Endometrial microvascular endothelial cells (primary cell): ENCODE results near the gene ADPGK. TPM values are rescaled to one million over a fixed set of nuclear protein-coding genes. Genes with fewer than 3 reads are reported as not detected.
"Not testable (repeated sequence)": the region's sequence is repeated elsewhere in the genome, so short reads cannot be mapped to it uniquely, and the experiment has no call there.

Experiments
- in situ Hi-C: cut with HindIII; loops from 2 replicates; pipeline ENCODE4 v1.10.0; 2017; ENCODE audit warnings: low sequenced_read_pairs, low pct_unique_long_range_greater_than_20kb; ENCODE audit errors: inconsistent ontology term
- total RNA-seq: library from RNA; depleted of rRNA; stranded (reverse); fragments of >200 nt; gene quantifications from one replicate; pipeline ENCODE4 v1.2.3, GENCODE V29; 2015; ENCODE audit errors: inconsistent ontology term

Gene ADPGK
- 63.9 TPM for total RNA-seq

DNA sequence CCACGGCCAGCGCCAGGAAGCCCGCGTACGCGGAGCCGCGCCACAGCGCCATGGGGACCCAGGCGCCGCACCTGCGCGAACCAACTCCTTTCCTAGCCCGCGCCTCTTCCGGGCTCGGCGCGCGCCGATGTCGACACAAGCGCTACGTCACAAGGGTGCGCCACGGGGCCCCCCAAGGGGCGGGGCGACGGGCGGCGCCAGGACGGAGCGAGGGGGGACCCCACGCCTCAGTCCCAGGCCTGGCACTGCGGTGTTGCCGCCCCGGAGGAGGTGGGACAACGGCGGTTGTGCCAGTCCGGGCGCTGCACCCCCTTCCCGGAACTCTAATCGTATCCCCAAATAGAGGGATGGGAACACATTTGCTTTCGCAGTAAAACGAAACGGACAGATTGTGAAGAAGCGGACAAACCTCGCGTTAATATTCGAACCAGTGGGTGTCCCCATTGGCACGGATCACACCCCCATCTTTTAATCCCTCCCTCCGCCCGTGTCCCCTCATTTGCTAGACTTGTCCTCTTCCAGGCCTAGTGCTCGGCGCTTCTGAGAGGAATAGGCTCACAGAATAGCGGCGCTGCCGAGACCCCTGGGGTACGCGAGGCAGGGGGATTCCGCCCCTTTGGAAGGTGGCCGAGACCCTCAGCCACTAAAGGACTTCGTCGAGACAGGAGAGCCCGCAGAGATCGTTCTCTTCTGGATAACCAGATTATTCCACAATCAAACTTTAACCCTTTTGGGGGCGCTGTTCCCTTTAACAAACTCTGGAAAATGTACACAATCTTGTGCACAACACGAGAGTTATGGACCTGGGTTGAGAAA is at the start of gene ADPGK:
Gene ADPGK, minus strand, starts transcription at position 119 of the 816 bp plus-strand sequence. Its CDS starts 67 bp downstream, at position 52.
- in situ Hi-C loops, result no loop called here

GRCh38 chr15:72827226-72827625 is 43.7 kb upstream of the ADPGK start:
- in situ Hi-C loops, result no loop called here

- in situ Hi-C loops, result no loop called here
These were observed 43.1 kb upstream of the ADPGK start for GRCh38 chr15:72826611-72827010.

DNA sequence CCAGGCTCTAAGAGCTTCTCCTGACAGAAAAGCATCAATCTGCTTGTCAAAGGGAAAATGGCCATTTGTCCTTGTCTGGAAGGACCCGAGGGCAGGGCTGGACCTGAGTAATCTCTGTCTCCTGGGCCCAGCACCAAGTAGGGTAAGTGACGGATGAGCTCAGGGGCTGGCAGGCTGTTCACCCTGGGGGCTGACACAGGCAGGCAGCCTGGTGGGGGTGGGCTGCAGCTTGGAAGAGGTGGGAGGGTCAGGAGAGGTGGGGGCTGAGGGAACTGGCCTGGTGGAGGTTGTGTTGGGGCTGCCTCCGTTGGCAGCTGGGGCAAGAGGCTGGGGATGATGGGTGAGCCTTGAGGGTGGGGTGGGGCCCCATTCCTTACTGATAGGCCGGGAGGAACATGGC is 42.3 kb upstream of the ADPGK start:
- in situ Hi-C loops, result no loop called here

GRCh38 chr15:72824781-72825180 is 41.2 kb upstream of the ADPGK start:
- in situ Hi-C loops, result no loop called here

DNA sequence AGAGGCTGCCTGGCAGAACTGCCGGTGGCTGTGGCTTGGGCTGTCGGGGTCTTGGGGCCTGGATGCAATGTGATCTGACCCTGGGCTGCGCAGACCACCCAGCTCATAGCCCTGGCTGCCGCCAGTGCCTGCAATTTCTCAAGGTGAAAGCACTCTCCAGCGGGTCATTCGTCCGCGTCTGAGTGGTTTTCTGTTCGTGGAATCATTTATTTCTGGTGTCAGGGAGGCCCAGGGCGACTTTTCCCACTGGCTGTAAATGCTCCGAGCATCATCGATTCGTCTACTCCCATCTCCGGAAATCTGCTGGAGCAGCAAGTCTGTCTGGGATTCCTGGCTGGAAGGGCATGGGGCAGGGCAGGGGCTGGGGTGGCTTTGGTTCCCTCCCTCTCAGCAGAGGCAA is 40.6 kb upstream of the ADPGK start:
- in situ Hi-C loops, result no loop called here

DNA sequence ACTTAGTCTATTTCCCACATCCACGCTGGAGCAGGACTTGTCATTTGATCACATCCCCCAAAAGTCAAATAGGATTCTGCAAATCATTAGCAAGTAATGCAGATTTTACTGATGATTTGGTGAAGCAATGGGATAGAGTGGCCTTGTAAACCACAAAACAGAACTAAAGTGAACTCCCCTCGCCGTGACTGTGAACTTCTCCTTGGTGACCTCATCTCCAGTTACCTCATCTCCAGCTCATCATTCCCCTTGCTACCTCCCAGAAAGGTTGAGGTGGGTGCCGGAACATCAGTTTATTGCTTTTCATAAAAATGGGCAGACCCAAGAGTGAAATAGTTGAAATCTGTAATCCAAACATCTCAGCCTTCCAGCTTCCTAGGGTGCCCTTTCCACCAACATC is 36.7 kb upstream of the ADPGK start:
- in situ Hi-C loops, result no loop called here

GRCh38 chr15:72818632-72819031 is 35.1 kb upstream of the ADPGK start:
- in situ Hi-C loops, result no loop called here

GRCh38 chr15:72813345-72814004 is 29.9 kb upstream of the ADPGK start:
- in situ Hi-C loops, result no loop called here

- in situ Hi-C loops, result no loop called here
These were observed 25.8 kb upstream of the ADPGK start for GRCh38 chr15:72809329-72809728.

DNA sequence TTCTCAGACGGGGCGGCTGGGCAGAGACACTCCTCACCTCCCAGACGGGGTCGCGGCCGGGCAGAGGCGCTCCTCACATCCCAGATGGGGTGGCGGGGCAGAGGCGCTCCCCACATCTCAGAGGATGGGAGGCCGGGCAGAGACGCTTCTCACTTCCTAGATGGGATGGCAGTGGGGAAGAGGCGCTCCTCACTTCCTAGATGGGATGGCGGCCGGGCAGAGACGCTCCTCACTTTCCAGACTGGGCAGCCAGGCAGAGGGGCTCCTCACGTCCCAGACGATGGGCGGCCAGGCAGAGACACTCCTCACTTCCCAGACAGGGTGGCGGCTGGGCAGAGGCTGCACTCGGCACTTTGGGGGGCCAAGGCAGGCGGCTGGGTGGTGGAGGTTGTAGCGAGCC is 23.8 kb upstream of the ADPGK start:
- in situ Hi-C loops, result not testable (repeated sequence)

- in situ Hi-C loops, result no loop called here
These were observed 19.4 kb upstream of the ADPGK start for GRCh38 chr15:72803006-72803405.

DNA sequence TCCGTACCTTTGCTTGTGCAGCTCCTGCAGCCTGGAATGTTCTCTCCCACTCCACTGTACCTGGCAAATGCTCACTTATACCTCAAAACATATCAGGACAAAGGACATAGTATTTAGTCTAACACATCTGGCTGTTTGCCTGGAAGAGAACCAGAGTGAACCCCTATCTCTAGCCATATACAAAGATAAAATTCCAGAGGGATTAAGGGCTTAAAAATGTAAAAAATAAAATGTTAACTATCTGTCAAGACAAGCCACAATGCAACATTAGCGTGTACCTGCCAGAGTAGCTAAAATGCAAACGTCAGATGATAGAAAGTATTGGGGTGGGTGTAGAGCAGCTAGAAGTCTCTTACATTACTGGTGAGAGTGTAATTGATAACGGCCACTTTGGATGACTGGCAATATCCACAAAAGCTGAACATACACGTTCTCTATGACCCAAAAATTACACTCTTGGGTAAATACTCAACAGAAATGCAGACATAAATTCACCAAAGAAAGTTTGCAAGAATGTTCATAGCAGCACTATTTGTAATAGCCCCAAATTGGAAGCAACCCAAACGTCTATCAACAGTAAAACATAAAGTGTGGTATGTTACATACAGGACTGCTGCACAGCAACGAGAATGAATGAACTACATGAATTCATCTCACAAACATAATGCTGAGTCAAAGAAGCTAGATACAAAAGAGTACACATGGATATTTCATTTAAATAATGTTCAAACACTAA is 18.2 kb upstream of the ADPGK start:
- in situ Hi-C loops, result no loop called here

GRCh38 chr15:72800833-72801481 is 17.4 kb upstream of the ADPGK start:
- in situ Hi-C loops, result no loop called here

DNA sequence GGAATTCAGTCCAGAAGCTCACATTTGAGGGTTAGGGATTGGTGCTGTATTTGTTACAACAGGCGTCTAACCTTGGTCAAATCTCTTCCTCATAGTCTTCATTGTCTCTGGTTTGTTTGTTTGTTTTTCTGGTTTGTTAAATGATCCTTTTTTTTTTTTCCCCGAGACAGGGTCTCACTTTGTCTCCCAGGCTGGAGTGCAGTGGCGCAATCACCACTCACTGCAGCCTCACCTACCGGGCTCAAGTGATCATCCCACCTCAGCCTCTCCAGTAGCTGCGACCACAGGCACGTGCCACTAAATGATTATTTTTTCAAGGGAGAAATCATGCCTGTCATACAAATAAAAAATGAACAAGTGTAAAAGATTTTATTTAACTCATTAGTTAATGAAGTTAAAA is 14.3 kb upstream of the ADPGK start:
- in situ Hi-C loops, result no loop called here

DNA sequence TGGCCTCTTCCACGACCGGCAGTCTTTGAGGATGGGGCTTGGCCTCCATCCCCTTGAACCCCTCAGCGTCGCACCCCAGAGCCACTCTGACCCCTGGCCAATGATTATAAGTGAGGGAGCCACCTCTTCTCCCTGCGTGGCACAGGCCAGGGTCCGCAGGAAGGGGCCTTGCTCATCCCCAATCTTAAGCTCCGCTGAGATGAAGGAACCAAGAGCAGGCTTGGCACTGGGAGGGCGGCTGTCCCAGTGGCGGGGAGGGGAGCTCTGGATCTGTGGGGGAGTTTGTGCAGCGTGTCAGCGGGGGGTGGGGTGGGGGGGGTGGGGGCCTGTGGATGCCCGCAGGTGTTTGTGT is 13.8 kb upstream of the ADPGK start:
- in situ Hi-C loops, result no loop called here

DNA sequence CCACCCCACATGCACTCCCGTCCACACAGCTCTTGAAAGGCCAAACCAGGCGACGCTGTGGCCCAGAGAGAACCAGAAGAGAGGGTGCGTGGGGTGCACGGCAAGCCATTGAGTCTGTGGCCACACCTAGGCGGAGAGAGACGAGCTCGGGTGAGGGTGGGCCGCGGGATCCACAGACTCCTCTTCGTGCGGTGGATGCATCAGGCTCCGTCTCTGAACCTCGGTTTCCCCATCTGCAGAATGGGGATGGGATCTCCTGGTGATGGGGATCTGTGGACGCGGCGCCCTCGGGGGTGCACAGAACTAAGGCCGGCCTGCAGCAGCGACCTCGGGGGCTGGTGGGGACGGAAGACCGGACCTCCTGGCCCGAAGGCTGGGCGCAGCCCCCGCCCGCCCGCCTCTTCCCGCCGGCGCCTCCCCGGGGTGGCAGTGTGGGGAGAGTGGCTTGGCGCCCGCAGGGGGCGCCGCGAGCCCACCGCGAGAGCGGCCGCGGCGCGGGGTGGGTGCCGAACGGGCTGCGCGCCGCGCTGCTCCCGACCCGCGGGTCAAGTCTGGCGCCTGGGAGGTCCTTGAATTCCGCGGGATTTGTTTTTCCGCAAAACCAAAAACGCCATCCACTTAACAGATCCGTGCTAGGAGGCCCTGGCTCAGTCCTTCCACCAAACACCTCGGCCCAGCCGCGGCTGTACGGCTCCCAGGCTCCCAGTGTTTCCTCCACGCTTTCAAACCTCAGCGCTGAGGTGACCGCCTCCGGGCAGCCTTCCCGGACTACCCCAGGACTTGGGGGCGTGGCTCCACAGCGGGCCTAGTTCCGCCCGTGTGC is 13.2 kb upstream of the ADPGK start:
- in situ Hi-C loops, result no loop called here

GRCh38 chr15:72796210-72796514 is 12.6 kb upstream of the ADPGK start:
- in situ Hi-C loops, result no loop called here
